ENCODE measurements around the gene TMEM179B. TPM values are rescaled to one million over a fixed set of nuclear protein-coding genes. Genes with fewer than 3 reads are reported as not detected.
A peak's percentile ranks its signal among the peaks of the same experiment; 100 is the strongest.

The TMEM179B gene
- total RNA-seq, 1 donor from 2014 or later = 20.5 TPM

GRCh38 chr11:62792202-62792575 is 5.0 kb downstream of the TMEM179B start:
- DNase-seq = peak; percentile 45
- Histone ChIP-seq H3K4me1 (peaks cover 64% of the 10 kb centered on the region), H3K9me3 (replicated peaks) (no peaks in the 10 kb centered on the region), H3K36me3 (peaks cover 71% of the 10 kb centered on the region), H3K27ac (replicated peaks) (peak overlapping the region; percentile 95), H3K27me3 (ENCODE audit: low read depth) (no peaks in the 10 kb centered on the region), H3K4me3 (peak overlapping the region; percentile 93)
- intact Hi-C loops (cut with micrococcal nuclease) = no loop called here
- TF ChIP-seq CTCF (IDR thresholded peaks at IDR 0.05; ENCODE audit: borderline replicate concordance) = peak; percentile 3

GRCh38 chr11:62794201-62794775 is 7.1 kb downstream of the TMEM179B start:
- intact Hi-C loops (cut with micrococcal nuclease) = no loop called here
- no peak for TF ChIP-seq CTCF (IDR thresholded peaks at IDR 0.05; ENCODE audit: borderline replicate concordance)
- H3K4me1 ChIP-seq = peaks cover 43% of the 10 kb centered on the region
- peaks cover 85% of the 10 kb centered on the region for H3K36me3 ChIP-seq
- H3K4me3 ChIP-seq = no peak overlapping the region
- no peak for DNase-seq
- no peaks in the 10 kb centered on the region for H3K27me3 ChIP-seq (ENCODE audit: low read depth)
- no peak overlapping the region for H3K27ac ChIP-seq (replicated peaks)
- no peaks in the 10 kb centered on the region for H3K9me3 ChIP-seq (replicated peaks)

GRCh38 chr11:62796281-62796680 is 9.1 kb downstream of the TMEM179B start:
- DNase-seq = no peak
- Histone ChIP-seq H3K4me3 (no peak overlapping the region), H3K4me1 (peaks cover 23% of the 10 kb centered on the region), H3K27ac (replicated peaks) (no peak overlapping the region), H3K36me3 (peaks cover 91% of the 10 kb centered on the region), H3K27me3 (ENCODE audit: low read depth) (no peaks in the 10 kb centered on the region), H3K9me3 (replicated peaks) (no peaks in the 10 kb centered on the region)
- no peak for TF ChIP-seq CTCF (IDR thresholded peaks at IDR 0.05; ENCODE audit: borderline replicate concordance)
- intact Hi-C loops (cut with micrococcal nuclease) = no loop called here

DNA sequence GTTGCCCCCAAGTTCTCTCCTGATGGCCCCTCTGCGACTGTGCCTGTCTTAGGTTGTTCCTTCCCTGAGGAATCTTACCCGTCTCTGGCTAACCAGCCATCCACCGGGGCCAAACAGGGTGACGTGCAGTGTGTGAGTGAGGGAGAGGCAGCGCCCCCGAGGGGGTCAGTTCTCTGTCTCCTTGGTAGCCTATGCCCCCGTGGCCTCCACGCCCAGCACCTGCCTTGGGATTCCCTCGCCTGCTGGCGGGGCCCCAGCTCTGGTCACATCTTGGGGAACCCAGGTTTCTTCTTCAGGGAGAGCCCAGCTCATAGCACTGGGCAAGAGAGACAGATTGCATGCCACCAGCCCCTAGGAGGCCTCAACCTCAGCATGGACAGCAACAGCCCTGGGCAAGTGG is 12.3 kb downstream of the TMEM179B start:
- Histone ChIP-seq H3K9me3 (replicated peaks) (no peaks in the 10 kb centered on the region), H3K27ac (replicated peaks) (no peak overlapping the region), H3K4me3 (no peak overlapping the region), H3K4me1 (peaks cover 17% of the 10 kb centered on the region), H3K36me3 (peaks cover 95% of the 10 kb centered on the region), H3K27me3 (ENCODE audit: low read depth) (no peaks in the 10 kb centered on the region)
- no peak for TF ChIP-seq CTCF (IDR thresholded peaks at IDR 0.05; ENCODE audit: borderline replicate concordance)
- no peak for DNase-seq
- intact Hi-C loops (cut with micrococcal nuclease) = no loop called here

DNA sequence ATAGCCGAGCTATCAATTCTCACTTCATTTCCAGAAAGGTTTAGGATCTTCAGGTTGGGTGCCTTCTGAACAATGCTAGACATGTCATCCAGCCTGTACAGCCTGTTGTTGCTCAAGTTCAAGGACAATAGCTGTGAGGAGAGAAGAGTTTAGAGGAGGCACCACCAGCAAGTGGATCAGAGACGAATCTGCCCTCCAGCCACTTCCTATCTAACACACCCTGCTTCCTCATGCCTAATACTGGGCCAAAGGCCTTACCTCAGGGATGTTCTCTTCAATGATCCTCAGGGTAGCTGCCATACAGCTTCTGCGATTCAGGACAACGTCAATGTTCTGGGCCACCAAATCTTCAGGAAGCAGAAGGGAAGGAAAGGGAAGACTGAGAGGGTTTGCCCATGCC is 13.9 kb downstream of the TMEM179B start:
- intact Hi-C loops (cut with micrococcal nuclease) = no loop called here
- TF ChIP-seq CTCF (IDR thresholded peaks at IDR 0.05; ENCODE audit: borderline replicate concordance) = no peak
- Histone ChIP-seq H3K4me1 (peaks cover 30% of the 10 kb centered on the region), H3K4me3 (no peak overlapping the region), H3K9me3 (replicated peaks) (no peaks in the 10 kb centered on the region), H3K36me3 (peaks cover 79% of the 10 kb centered on the region), H3K27me3 (ENCODE audit: low read depth) (no peaks in the 10 kb centered on the region), H3K27ac (replicated peaks) (no peak overlapping the region)
- DNase-seq = no peak

Data from left ventricle myocardium inferior (tissue), 1 donor.